ENCODE data around the gene GRPEL1. TPM values are rescaled to one million over a fixed set of nuclear protein-coding genes. Genes with fewer than 3 reads are reported as not detected.

The GRPEL1 gene
- total RNA-seq, result 10 to 100 TPM; 20.1 to 33.9 TPM
- 10 to 100 TPM; 26.2 to 31.9 (median 28.5) TPM for polyA plus RNA-seq (ENCODE audit: insufficient read length in 6 of 6)
- long read RNA-seq, donor 1, transcript GRPEL1-201 (4 exons, 2,775 nt), result major isoform, 24 of 25 reads
- long read RNA-seq, donor 1, partial matches to known transcripts, result 0 of 25 reads
- long read RNA-seq, donor 1, other reads (novel, unspliced or antisense), result 0 of 25 reads
- long read RNA-seq, donor 2, transcript GRPEL1-201 (4 exons, 2,775 nt), result major isoform, 8 of 9 reads
- long read RNA-seq, donor 2, partial matches to known transcripts, result 0 of 9 reads
- long read RNA-seq, donor 2, other reads (novel, unspliced or antisense), result 0 of 9 reads
- long read RNA-seq, donor 3, transcript GRPEL1-201 (4 exons, 2,775 nt), result major isoform, 12 of 12 reads
- long read RNA-seq, donor 3, partial matches to known transcripts, result 0 of 12 reads
- long read RNA-seq, donor 3, other reads (novel, unspliced or antisense), result 0 of 12 reads
- long read RNA-seq, donor 4, transcript GRPEL1-201 (4 exons, 2,775 nt), result major isoform, 32 of 34 reads
- long read RNA-seq, donor 4, partial matches to known transcripts, result 0 of 34 reads
- long read RNA-seq, donor 4, other reads (novel, unspliced or antisense), result 1 of 34 reads
- long read RNA-seq, donor 5, transcript GRPEL1-201 (4 exons, 2,775 nt), result major isoform, 15 of 16 reads
- long read RNA-seq, donor 5, partial matches to known transcripts, result 0 of 16 reads
- long read RNA-seq, donor 5, other reads (novel, unspliced or antisense), result 0 of 16 reads
- long read RNA-seq, donor 6, transcript GRPEL1-201 (4 exons, 2,775 nt), result major isoform, 11 of 13 reads
- long read RNA-seq, donor 6, partial matches to known transcripts, result 0 of 13 reads
- long read RNA-seq, donor 6, other reads (novel, unspliced or antisense), result 0 of 13 reads
- long read RNA-seq, donor 7, transcript GRPEL1-201 (4 exons, 2,775 nt), result major isoform, 12 of 19 reads
- long read RNA-seq, donor 7, partial matches to known transcripts, result 0 of 19 reads
- long read RNA-seq, donor 7, other reads (novel, unspliced or antisense), result 7 of 19 reads
- long read RNA-seq, donor 8, transcript GRPEL1-201 (4 exons, 2,775 nt), result major isoform, 9 of 11 reads
- long read RNA-seq, donor 8, partial matches to known transcripts, result 0 of 11 reads
- long read RNA-seq, donor 8, other reads (novel, unspliced or antisense), result 0 of 11 reads
- long read RNA-seq, donor 9, result 0 reads
- long read RNA-seq, donor 10, transcript GRPEL1-201 (4 exons, 2,775 nt), result major isoform, 60 of 63 reads
- long read RNA-seq, donor 10, partial matches to known transcripts, result 0 of 63 reads
- long read RNA-seq, donor 10, other reads (novel, unspliced or antisense), result 3 of 63 reads
- long read RNA-seq, donor 11, transcript GRPEL1-201 (4 exons, 2,775 nt), result major isoform, 17 of 18 reads
- long read RNA-seq, donor 11, partial matches to known transcripts, result 0 of 18 reads
- long read RNA-seq, donor 11, other reads (novel, unspliced or antisense), result 0 of 18 reads
- long read RNA-seq, donor 12, transcript GRPEL1-201 (4 exons, 2,775 nt), result major isoform, 12 of 12 reads
- long read RNA-seq, donor 12, partial matches to known transcripts, result 0 of 12 reads
- long read RNA-seq, donor 12, other reads (novel, unspliced or antisense), result 0 of 12 reads

DNA sequence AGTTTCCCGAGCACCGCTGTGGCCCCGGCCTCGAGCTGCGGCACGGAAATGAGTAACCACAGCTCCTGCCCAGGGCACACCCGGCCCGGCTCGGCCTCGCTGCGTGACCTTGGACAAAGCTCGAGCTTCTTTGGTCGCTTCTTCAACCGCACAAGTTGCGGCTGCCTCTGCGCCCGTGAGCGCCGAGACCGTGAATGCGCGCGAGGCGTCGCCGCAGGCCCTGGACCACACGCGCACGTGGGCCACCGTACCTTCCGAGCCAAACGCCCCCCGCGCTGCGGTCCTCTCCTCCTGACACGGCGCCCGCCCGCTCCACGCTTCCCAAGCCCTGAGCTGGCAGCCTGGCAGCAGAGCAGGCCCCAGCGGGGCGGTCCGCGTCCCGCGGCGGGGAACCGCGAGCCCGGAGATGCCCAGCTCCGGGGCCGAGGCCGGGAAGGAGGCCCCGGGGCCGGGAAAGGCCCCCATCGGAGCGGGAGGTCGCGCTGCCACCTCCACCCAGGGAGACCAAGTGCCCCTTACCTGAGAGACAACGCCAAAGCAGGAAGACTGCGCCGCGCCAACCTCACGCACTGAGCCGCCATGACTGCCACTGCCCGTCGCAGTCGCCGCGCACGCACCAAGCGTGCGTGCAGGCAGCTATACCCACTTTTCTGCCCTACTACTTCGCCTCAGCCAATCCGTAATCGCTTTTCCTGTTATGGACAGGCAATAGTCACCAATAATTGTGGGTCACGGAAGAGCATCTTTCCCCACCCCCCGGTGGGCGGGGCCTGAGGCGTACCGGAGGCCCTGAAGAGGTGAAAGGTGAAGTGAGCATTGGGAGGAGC, at the start of gene GRPEL1:
TSS of gene GRPEL1 (minus strand) at position 613 of the 827 bp plus-strand sequence. CDS start at position 581, 32 bp downstream.
- peaks cover 12 to 44% of the 10 kb centered on the region in 2 donors for H3K4me1 ChIP-seq
- ATAC-seq (peak; percentile 97), DNase-seq (peak; percentile 92 to 100 (median 99))
- peak within 1 kb of the TSS; percentile 87 to 96 for H3K27ac ChIP-seq
- no peaks in the 10 kb centered on the region for H3K9me3 ChIP-seq
- H3K4me3 ChIP-seq, result peak within 1 kb of the TSS; percentile 97 to 99
- H3K36me3 ChIP-seq, result peaks cover 0 to 23% of the 10 kb centered on the region in 2 donors
- intact Hi-C loops (cut with DNase I), result no loop called here
- TF ChIP-seq, protein P1, sequence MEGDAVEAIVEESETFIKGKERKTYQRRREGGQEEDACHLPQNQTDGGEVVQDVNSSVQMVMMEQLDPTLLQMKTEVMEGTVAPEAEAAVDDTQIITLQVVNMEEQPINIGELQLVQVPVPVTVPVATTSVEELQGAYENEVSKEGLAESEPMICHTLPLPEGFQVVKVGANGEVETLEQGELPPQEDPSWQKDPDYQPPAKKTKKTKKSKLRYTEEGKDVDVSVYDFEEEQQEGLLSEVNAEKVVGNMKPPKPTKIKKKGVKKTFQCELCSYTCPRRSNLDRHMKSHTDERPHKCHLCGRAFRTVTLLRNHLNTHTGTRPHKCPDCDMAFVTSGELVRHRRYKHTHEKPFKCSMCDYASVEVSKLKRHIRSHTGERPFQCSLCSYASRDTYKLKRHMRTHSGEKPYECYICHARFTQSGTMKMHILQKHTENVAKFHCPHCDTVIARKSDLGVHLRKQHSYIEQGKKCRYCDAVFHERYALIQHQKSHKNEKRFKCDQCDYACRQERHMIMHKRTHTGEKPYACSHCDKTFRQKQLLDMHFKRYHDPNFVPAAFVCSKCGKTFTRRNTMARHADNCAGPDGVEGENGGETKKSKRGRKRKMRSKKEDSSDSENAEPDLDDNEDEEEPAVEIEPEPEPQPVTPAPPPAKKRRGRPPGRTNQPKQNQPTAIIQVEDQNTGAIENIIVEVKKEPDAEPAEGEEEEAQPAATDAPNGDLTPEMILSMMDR (IDR thresholded peaks at IDR 0.05), result no peak
- H3K27me3 ChIP-seq, result no peaks in the 10 kb centered on the region

DNA sequence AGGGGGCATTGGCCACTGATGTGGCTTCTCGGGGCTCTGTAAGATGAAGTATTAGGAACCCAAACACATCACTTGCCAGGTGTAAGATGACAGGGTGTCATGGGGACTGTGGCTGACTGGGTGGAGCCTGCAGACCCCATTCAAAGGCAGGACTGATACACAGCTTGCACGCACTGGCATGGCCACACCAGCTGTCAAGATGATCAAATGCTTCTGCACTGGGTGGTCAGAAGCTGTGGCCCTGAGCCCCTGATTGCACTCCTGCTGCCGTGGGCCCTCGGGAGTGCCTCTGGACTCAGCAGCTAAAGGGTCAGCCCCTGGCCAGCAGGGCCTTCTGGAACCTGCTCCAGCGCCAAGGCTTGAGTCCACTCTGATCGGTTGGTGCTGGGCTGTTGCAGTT, 48.8 kb upstream of the GRPEL1 start:
- Histone ChIP-seq H3K36me3 (no peaks in the 10 kb centered on the region), H3K4me3 (no peak overlapping the region), H3K27me3 (no peaks in the 10 kb centered on the region), H3K9me3 (no peaks in the 10 kb centered on the region), H3K4me1 (no peaks in the 10 kb centered on the region), H3K27ac (no peak overlapping the region)
- ATAC-seq (no peak), DNase-seq (no peak)
- TF ChIP-seq, protein P1 (IDR thresholded peaks at IDR 0.05), result no peak
- intact Hi-C loops (cut with DNase I), result no loop called here

DNA sequence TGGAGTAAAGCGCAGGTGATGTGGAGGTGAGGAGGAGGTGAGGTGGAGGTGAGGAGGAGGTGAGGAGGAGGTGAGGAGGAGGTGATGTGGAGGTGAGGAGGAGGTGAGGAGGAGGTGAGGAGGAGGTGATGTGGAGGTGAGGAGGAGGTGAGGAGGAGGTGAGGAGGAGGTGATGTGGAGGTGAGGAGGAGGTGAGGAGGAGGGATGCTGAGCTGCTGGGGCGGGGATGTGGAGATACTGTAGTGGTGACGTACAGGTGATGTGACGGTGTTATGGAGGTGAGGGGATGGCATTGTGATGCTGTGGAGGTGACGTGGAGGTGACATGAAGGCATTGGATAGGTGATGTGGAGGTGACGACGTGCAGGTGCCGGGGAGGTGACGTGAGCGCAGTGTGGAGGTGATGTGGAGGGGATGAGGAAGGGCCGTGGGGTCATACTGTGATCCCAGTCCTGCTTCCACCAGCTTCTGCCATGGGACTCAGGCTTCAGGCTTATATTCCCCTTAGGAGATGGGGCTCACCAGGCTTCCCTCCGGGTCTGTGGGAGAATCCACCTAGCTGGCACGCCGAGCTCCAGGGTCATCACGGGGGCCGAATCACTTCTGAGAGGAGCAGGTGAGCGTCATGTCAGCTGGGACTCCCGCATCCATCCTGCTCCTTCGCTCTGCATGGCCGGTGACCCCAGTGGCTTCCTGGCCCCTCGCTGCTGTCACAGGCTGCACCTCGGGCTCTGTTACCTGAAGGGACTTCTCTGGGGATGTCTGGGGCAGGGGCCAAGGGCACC, 47.9 kb upstream of the GRPEL1 start:
- ATAC-seq, result no peak
- intact Hi-C loops (cut with DNase I), result no loop called here

More for the DNA sequence above, 47.9 kb upstream of the GRPEL1 start:
- Histone ChIP-seq H3K27ac (no peak overlapping the region), H3K4me1 (no peaks in the 10 kb centered on the region), H3K36me3 (no peaks in the 10 kb centered on the region), H3K9me3 (no peaks in the 10 kb centered on the region), H3K4me3 (no peak overlapping the region), H3K27me3 (no peaks in the 10 kb centered on the region)
- TF ChIP-seq, protein P1 (IDR thresholded peaks at IDR 0.05), result no peak
- DNase-seq, result no peak
